GM19351 (cell line): ENCODE results near the gene PRL.

Experiments used
- ATAC-seq: cut with Tn5 transposase; IDR thresholded peaks from one replicate; pipeline ENCODE4 v1.9.1; 2021; ENCODE audit warnings: mild to moderate bottlenecking, moderate library complexity; ENCODE audit not compliant: unreplicated experiment

The PRL gene

DNA sequence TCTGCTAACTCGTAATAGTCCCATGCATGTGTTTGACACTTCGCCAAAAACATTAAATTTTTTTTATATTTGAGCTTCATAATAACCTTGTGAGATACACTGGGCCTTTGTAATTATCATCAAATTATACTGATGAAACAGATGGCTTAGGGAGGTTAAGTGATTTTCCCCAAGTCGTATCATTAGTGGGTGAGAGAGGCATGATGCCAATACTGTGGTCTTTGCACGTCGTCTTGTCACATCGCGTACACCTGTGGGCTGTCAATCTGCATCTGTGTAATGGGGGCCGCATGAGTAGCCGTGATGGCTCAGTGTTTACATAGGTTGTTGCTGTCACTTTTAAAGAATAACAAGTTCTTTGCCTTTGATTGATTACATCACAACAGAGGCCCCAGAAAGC lies 1.7 kb downstream of the PRL start:
- no peak for ATAC-seq

DNA sequence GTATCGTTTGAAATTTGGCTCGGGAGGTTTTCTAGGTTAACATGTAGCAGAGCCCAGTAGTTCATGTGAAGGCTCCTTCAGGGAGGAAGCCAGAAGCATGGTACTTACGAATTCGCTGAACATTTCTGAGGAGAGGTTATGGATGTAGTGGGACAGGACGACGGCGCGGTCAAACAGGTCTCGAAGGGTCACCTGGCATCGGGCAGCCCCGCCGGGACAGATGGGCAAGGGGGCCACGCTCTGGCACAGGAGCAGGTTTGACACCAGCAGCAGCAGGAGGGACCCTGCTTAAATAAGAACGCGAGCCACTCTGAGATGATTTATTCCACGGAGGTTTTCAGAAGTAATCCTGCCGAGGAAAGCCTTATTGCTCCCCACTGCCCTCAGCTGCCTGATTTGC lies 2.5 kb downstream of the PRL start:
- ATAC-seq = no peak

DNA sequence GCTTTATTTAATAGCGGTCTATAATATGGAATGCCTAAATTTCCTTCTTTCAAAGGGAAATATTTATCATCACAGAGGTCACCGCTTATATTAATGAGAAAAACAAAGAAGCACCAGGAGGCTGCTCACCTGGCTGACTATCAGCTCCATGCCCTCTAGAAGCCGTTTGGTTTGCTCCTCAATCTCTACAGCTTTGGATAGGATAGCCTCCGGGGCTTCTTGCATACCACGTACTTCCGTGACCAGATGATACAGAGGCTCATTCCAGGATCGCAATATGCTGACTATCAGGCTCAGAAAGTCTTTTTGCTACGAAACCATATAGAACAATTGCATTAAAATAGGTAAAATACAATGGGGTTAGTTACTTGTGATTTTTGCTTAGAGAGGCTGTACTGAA lies 6.8 kb downstream of the PRL start:
- ATAC-seq = no peak

DNA sequence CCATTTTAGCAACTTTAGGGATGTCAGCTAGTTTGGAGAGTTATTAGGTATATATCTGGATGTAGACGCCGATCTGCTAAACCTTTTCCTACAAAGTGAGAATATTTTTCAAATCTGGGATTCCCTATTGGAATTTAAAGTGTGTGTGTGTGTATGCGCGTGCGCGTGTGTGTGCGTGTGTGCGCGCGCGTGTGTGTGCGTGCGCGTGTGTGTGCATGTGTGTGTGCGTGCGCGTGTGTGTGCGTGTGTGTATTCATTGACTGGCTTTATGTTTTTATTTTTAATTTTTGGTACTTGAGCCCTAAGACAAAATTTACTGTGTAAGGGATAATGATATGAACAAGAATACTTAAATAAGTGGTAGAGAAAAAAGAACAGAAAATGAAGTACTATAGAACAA lies 8.1 kb downstream of the PRL start:
- ATAC-seq = no peak

DNA sequence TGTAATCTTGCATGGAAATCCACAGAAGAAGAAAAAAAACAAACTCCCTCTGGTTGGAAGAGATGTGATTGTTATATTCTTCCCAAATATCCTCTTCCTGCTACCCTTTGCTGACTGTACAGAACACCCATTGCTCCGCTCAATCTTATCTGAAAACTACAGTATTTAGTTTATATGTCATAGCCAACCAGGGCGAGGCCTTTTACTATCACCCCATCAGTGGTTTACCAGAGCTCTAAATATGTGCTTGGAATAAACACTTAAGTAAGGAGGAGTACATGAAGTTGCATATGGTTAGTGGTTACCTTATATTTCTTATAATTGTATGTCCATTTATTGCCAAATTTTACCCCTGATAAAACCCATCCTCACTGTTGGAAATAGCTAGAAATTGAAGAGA lies 12.2 kb downstream of the PRL start:
- no peak for ATAC-seq

DNA sequence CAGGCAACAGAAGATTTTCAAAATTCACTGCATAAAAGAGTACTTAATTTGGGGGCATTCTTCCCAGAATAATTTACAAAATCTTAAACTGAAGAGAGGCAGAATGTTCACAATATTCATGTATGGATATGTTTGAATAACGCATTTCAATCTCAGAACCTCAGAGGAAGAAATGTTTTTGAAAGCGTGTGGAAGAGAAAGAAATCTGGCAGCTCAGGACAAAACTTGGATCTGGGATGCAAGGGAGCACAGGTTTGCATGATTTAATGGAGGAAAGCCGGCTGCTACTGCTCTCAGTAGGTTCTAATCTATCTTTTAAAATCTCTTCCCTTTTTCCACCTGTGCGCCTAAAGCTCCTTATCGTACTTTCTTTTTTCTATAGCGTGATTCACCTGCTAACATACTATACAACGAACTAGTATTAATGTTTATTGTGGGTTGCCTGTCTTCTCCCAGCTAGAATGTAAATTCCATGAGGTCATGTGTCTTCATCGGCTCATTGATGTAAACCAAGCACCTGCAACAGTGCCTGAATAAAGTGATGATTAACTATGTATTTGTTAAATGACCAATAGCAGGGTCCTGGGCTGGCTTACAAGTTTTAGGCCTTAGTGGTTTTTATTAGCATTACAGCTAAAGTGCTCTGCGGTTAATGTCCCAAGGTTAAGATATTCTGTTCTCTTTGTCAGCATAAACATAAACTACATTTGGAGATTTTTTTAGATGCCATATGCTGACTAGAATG lies 15.3 kb downstream of the PRL start:
- no peak for ATAC-seq

DNA sequence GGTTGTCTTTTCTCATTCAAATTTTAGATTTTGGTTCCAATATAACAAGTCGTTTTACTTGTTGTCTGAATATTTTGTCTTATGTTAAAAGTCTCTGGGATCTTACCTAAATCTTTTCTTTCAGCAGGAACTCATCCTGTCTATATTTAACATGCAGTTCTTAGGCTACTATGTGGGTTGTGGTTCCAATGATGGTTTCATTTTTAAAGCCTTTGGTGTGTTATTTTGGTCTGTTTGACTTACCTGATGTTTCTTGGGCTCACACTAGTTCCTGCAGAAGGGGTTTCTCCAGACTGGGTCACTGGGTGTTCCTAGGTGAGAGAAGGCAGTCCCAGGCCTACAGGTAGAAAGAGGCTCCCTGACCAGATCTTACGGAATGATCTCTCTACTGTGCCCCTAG lies 17.4 kb downstream of the PRL start:
- ATAC-seq = peak; percentile 72

DNA sequence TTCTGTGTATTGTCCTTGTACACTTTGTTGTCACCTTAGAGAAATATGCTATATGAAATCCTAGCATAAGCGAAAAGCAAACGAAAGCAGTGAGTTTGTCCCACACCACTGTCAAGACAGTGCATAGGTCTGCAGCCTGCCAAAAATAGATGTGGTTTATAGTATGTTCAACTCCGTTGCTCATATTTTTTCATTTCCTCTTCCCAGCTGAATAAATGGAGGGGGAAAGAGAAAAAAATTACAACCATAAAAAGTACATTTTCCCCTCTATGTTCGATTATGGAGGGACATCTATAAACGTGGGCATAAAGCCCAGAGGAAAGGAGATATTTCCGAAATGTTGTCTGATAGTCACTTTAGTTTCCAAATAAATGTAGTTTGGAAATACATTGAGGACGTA lies 25.8 kb downstream of the PRL start:
- peak; percentile 89 for ATAC-seq

DNA sequence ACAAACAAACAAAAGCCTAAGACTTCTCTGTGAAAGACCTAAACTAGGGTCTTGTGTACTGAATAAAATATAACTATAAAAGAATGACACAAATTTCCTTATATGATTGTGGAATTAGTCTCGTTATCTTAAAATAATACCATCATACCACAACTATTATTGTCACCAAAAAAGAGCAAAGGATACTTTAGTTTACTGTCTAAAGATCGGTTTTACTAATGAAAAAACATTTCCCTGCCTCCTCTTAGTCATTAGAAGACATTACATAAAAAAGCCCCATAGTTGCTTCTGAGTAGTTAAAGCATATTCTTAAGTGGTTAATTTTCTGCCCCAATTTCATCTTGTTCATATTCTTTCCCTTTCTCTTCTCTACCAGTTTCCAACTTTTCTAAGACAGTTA lies 33.1 kb downstream of the PRL start:
- ATAC-seq = no peak

DNA sequence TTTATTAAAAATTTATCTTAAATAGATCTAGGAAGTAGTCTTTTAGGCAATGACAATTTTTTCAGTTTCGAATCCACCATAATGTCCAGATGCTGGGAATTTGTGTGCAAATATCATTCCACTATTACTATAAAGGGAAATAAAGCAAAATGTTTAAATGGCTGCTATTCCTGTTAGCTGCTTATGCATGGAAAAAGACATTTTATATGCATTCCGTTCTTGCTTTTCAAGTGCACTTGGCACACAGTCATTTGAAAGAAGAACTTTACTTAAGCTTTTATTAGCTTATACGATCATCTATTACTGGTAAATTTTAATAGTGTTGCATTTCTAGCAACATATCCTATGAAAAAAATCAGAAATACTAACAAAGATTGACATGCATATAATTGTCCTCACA lies 42.0 kb downstream of the PRL start:
- ATAC-seq = no peak

DNA sequence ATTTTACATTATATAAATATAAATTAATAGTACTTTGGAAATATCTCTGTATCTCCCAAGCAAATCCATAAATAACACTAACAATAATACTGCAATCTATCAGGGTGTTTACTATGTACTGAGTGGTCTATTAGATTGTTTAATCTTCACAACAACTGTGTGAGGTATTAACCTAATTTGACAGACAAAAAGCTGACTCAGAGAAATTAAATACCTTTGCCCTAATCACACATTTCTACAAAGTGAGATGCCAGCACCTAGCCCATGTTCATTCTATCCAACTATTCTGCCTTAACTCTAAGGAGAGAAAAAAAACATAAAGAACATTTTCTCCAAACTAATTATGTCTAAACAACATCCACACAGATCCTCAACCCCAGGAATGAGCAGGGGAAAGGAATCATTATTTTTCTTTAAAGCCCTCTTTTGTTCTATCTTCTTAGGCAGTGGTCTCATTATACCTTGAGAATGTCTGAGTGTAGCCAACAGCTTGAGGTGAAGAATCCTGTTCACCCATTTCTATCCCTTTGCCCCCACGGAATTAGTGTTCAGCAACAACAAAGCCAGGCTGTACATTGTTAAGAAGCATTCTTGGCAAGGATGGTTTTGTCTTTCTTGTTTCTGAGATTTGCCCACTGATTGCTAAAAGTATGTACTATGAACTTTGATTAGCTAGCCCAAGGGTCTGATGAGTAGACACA lies 42.7 kb downstream of the PRL start:
- ATAC-seq = no peak

DNA sequence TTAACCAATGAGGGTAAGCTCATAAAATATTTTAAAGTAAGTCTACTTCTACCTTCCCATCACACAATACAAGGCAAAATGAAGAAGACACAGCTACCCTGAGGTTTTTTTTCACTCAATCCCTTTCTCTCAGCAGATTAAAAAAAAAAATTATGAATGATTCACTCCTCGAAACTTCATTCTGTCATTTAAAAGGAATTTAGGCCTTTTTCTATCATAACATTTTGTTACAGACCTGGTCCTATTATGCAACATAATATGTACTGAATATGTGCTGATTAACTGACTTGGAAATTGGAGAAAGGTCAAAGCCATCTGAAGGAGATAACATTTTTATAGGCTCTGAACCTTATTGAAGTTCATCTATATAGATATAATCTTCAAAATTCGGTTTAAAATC lies 45.5 kb downstream of the PRL start:
- ATAC-seq = no peak

DNA sequence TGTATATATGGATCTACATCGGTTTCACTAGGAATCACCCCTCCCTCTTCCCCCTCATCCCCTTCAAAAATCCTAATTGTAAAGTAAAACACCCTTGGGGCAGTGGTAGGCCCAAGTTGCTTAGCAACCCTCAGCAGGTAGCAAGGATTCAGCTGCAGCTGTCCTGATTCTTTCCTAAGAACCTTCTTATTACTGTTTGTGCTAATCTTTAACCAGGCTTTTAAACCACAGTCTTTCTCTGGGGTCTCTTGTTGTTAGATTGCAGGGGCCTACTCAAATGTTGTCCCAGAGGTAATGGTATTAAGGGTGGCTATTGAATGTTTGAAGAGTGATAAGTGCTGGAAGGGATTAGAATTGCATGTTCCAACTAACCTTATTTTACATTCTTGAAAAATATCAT lies 46.4 kb downstream of the PRL start:
- ATAC-seq = no peak

DNA sequence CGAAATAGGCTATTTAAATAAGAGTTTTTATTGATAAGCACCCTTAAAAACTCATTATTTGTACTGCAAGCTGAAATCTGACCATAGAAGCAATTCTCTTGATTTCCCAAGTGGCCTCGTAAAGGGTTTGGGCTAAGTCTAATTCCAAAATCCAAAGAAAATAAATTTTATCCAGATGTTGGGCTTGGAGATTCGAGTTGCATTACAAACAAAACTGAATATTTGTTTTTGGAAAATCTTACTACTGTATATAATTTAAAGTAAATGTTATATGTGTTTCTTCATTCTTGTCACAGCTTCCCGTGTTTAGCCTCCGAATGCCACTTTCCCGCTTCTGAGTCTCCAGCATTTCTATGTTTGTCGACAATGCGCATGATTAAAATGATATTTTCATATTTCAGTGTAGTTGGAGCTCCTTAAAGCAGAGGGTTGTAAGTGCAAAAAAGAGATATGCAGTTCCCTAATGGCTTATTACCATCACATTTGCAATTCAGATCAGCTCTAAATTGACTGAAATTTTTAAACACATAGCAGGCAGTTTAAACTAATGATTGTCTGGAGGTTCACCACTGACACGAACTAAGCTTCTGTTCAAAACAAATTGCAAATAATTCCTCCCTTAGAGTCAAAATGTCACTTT lies 47.0 kb downstream of the PRL start:
- ATAC-seq = no peak

DNA sequence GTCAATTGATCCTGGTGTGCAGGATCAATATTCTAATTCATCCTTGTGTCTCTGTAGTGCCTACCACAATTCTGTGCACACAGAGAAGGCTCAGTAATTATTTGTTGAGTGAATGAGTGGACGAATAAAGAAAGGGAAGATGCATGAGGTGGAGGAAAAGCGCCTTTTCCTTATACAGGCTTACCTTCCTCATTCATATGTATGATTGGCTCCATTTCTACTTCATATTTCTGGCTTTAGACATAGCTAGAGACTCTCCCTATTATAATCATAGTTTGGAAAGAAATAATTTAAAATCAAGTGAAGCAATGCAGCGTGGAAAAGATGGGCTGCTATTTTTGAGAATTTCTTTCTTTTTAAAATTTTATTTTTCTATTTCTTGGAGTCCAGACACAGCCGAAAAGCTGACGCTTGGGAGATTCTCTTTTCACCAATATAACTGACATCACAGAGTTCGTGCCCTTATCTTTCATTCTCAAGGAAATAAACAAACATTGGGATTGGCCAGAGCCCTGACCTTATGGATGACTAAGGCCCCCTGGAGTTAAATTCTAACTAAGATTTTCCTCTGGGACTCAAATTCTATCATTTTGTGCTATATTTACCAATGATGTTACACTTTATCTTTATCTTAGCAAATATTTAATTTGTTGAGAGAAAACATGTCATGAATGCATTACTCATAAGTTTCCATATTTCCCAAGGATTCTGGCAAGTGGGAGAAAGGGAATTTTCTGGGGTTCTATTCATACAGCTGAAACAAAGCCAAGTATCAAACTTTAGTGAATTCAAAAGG lies 48.1 kb downstream of the PRL start:
- ATAC-seq = no peak

DNA sequence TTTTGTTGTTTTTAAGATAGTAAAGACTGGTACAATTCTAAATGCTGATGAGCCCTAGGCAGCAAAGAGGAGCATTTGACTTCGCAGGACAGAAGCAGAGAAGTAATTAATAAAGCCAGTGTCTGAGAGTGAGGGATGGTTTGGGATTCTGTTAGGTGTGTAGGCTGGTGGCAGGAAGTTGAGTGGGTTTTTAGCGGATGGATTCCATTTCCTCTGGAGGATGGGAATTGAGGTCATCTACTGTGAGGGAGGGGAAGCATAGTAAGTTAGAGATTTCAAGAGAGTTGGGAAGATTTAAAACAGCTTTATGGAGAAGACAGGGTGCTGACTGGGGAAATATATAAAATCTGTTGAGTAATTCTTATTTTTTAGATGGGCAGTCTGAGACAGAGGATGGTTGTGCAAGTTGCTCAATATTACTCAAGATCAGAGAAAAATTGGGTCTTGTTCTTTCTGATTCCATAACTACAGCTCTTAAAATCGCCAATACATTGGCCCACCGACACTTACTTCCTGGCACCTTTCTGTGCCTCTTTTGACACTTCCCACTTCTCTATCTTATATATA lies 48.8 kb downstream of the PRL start:
- ATAC-seq = no peak

DNA sequence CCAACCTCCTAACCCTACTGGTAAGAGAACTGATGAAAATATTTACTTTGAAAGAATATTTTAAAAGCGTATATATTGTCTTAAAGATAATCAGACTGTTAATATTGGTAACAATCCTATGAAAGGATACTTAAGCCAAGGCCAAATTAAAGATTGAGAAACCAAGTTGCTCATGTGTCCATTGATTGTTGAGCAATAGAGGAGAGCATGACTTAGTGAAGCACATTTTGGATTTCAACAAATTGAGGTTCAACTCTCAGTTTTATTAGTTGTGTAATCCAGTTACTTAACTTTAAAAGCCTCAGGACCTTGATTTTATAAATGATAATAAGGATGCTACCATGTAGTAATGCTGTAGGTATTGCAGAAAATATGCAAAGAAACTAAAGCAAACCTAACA lies 56.8 kb downstream of the PRL start:
- ATAC-seq = no peak

DNA sequence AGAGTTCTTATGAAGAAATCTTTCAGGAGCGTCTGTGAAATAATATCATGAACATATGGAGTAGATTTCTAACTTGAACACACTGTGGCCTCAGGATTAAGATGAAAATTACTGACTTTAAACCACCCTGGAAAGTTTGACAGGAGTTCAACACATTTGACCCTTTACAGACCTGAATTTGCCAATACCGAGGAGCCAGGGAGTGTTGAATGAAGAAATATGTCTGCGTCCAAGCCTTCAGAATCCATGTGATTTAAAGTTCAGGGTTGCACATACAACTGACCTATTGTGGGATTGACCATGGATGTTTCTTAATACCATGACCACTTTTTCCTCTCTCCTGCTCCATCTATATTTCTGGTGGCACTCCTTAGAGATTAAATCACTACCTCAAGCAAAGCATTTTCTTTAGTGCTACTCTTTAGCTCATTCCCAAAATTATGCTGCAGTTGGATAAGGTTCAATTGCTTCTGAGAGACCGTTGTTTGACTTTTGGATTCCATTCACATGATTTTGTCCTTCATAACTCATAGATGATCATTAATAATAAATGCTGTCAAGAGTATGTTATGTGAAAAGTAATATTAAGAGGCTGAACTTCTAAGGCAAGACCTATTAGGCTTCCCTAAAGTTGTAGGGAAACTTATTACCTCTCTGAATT lies 57.4 kb downstream of the PRL start:
- no peak for ATAC-seq

DNA sequence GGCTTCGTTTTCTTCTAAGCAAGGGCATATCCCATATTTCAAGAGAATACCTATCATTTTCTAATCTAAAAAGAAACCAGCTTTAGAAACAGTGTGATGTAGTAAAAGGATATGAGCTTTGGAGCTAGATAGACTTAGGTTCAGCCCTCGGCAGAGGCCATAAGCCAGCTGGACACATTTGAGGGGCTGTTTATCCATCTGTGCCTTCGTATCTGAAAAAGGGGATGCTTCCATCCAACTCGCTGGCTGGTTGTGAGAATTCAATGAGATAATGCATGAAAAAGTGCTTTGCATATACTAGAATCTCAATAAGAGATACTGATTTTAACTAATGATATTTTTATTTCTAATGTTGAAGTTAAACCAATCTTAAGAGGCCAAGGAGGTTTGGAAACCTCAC lies 58.0 kb downstream of the PRL start:
- no peak for ATAC-seq

DNA sequence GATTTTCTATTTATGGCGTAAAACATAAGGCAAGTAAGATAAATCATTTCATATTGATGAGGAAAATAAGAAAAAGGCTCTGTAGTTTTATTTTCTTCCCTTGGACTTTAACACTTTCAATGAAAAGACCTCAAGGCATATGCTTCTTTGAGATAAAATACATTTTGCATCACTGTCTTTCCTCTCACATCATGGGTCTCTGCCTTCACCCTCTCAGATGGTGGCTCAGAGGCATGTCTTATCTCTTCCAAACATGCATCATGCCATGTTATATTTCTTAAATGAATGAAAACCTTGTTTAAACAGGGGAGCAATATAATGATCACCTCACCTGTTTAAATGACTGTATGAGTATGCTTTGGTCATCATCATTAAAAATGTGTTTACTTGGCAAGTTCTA lies 59.3 kb downstream of the PRL start:
- no peak for ATAC-seq
